ENCODE results near the gene CD1D.
A peak's percentile ranks its signal among the peaks of the same experiment; 100 is the strongest.

CD1D gene

DNA sequence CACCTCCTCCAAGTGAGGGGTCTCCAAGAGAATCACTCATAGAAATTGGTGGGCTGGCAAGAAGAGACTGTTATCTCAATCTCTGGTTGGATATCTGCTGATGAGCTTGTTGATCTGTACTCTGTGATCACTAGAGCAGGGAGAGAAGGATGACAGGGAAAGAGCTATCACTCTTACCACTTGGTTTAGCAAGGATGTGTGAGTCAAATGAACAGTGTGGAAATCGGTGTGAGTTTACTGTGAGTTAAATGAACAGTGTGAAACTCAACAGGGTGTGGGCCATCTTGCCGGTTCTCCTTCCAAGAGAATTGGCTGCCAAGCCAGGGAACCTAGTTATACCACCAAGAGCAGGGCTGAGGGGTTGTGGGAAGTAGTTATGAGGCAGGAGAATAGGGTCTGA lies 33.3 kb upstream of the CD1D start:
- no peak overlapping the region for H3K4me3 ChIP-seq (ENCODE audit: low read depth, low read length)
- no peak for DNase-seq (ENCODE audit: low read depth)
- TF ChIP-seq, protein P1, sequence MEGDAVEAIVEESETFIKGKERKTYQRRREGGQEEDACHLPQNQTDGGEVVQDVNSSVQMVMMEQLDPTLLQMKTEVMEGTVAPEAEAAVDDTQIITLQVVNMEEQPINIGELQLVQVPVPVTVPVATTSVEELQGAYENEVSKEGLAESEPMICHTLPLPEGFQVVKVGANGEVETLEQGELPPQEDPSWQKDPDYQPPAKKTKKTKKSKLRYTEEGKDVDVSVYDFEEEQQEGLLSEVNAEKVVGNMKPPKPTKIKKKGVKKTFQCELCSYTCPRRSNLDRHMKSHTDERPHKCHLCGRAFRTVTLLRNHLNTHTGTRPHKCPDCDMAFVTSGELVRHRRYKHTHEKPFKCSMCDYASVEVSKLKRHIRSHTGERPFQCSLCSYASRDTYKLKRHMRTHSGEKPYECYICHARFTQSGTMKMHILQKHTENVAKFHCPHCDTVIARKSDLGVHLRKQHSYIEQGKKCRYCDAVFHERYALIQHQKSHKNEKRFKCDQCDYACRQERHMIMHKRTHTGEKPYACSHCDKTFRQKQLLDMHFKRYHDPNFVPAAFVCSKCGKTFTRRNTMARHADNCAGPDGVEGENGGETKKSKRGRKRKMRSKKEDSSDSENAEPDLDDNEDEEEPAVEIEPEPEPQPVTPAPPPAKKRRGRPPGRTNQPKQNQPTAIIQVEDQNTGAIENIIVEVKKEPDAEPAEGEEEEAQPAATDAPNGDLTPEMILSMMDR (IDR thresholded peaks at IDR 0.05; ENCODE audit: low read depth, low read length, missing control alignments): no peak

DNA sequence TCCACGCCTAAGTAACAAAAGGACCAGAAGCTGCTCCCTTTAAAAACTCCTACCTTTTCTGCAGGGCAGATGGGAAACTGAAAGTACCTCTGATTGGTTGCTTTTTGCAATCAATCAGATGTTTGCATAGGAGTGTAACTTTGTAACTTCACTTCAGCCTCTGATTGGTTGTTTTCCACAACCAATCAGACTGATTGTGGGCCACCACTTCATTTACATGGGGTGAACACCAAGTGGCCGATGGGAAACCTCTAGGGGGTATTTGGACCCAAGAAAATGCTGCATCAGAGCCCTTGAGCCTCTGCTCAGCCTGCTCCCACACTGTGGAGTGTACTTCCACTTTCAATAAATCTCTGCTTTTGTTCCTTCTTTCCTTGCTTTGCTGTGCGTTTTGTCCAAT lies 32.8 kb upstream of the CD1D start:
- no peak for DNase-seq (ENCODE audit: low read depth)
- TF ChIP-seq, protein P1 (IDR thresholded peaks at IDR 0.05; ENCODE audit: low read depth, low read length, missing control alignments): no peak
- H3K4me3 ChIP-seq (ENCODE audit: low read depth, low read length): no peak overlapping the region

DNA sequence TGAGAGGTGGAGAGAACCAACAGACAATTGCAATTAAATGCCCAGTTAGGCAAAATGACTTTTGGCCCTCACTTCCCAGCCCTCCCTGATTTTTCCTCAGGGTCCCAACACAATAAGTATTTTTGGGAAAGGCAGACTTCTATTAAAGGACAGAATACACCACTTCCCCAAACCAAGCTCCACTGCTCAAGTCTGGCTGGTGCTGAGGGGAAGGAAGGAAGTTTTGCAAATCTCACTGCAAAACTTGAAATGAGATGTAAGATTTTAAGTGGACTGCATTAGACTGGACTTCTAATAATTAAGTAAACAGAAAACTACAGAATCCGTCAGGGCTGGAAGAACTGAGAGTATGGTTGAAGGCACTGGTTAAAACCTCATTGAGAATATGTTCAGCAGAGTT lies 32.2 kb upstream of the CD1D start:
- DNase-seq (ENCODE audit: low read depth): no peak
- H3K4me3 ChIP-seq (ENCODE audit: low read depth, low read length): no peak overlapping the region
- TF ChIP-seq, protein P1 (IDR thresholded peaks at IDR 0.05; ENCODE audit: low read depth, low read length, missing control alignments): no peak

DNA sequence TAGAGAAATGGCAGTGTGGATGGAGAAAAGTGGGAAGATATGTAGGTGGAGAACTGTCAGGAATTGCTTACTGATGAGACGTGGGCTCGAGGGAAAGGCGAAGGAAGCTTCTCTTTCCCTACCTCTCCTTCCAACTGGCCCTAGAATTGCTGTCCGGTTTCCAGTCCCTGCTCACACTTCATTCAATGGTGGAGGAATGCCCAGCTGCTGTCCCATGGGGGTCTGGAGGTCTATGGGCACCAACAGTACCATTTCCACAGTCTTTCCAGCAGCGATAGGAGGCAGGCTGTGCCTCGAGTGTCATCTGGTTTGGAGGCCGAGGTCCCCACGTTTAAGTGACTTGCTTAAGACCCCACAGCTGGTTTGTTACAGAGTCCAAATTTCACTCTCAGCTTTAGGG lies 31.5 kb upstream of the CD1D start:
- TF ChIP-seq, protein P1 (IDR thresholded peaks at IDR 0.05; ENCODE audit: low read depth, low read length, missing control alignments): no peak
- peak overlapping the region; percentile 53 for H3K4me3 ChIP-seq (ENCODE audit: low read depth, low read length)
- DNase-seq (ENCODE audit: low read depth): no peak

DNA sequence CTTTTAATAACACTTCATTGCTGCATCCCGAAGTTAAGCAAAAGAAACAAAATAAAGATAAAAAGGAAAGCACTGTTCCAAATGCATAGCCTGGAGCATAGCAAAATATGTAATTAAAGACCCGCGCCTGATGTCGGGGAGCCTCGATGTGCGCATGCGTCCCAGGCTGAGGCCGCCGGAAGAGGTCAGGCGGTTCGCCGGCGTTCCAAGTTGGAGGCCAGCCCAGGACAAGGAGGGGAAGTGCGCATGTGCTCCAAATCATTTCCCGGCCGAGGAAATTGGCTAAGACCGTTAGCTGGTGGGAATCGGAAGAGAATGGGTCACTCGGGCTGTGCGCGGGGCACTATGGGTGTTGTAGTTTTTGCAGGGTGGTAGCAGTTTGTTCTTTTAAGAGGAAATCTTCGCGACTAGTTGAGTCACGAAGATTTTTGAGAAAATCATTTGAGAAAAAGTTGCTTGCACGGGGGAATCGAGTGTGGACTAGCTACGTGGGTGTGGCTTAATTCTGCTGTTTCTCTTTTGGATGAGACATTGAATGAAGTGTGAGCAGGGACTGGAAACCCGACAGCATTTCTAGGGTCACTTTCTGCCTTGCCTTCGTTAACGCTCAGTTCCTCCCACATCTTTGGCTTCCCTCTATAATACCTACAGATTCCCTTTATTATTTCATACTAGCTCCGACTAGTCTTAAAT lies 31.0 kb upstream of the CD1D start:
- peak; percentile 50 for DNase-seq (ENCODE audit: low read depth)
- TF ChIP-seq, protein P1 (IDR thresholded peaks at IDR 0.05; ENCODE audit: low read depth, low read length, missing control alignments): no peak
- H3K4me3 ChIP-seq (ENCODE audit: low read depth, low read length): peak overlapping the region; percentile 53

DNA sequence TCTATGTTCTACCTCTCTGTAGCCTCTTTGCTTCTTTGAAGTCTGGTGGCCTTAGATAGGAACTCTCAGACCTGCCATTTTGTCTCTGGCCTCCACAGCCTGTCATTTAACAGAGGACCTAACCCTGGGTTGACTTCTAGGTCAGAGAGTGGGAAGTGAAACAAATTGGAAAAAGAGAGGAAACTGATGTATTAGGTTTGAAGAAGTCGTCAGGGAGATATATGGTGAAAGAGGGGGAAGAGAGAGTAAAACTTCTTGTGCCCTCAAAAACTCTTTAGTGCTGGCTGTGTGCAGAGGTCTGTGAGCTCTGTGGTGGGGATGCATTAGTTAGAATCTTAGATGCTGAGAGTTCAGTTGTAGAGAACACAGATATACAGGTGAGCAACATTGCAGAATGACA lies 30.2 kb upstream of the CD1D start:
- TF ChIP-seq, protein P1 (IDR thresholded peaks at IDR 0.05; ENCODE audit: low read depth, low read length, missing control alignments): no peak
- DNase-seq (ENCODE audit: low read depth): no peak
- no peak overlapping the region for H3K4me3 ChIP-seq (ENCODE audit: low read depth, low read length)

DNA sequence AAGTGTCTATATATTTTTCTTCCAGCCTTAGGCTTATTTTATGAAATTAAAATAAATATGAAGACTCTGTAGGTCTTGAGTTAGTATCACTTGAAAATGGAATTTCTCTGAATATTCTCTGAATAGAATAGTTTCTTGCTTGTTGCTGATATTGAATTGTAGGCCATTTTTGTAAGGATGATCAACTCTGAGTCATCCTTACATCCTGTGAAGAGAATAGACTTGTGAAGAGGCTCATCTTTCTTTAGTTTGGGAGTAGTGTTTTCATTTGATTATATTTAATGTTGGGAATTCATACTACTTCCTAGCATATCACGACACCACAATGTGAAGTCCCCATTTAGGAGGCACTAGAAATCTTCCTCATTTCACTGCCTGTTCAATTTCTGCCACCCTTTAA lies 27.5 kb upstream of the CD1D start:
- TF ChIP-seq, protein P1 (IDR thresholded peaks at IDR 0.05; ENCODE audit: low read depth, low read length, missing control alignments): no peak
- no peak for DNase-seq (ENCODE audit: low read depth)

More for the DNA sequence above, 27.5 kb upstream of the CD1D start:
- no peak overlapping the region for H3K4me3 ChIP-seq (ENCODE audit: low read depth, low read length)
